Inflammatory macrophage (primary cell): Measurements from ENCODE around the gene TREML4.
A peak's percentile ranks its signal among the peaks of the same experiment; 100 is the strongest.
"Not testable (repeated sequence)": the region's sequence is repeated elsewhere in the genome, so short reads cannot be mapped to it uniquely, and the experiment has no call there.

Experiments
- DNase-seq, 2 donors: peaks; one replicate each; pipeline ENCODE4 v3.0.0-alpha.2; 2020 to 2022
- total RNA-seq, 18 experiments: gene quantifications; one replicate each; lab custom pipeline; 2026; ENCODE audit warnings: mixed read lengths in 6 of 18, inconsistent platforms in 2 of 18; lab: John Stamatoyannopoulos, UW

TREML4 gene
- 0 to 4.1 (median 0.08) reads per million in 18 experiments for total RNA-seq

- DNase-seq, result peak in 1 of 2 donors; percentile 51
These were observed at the start of gene TREML4 for GRCh38 chr6:41228096-41228495. TREML4 (plus strand) TSS chr6:41228349; CDS start chr6:41228428, 79 bp downstream.

DNA sequence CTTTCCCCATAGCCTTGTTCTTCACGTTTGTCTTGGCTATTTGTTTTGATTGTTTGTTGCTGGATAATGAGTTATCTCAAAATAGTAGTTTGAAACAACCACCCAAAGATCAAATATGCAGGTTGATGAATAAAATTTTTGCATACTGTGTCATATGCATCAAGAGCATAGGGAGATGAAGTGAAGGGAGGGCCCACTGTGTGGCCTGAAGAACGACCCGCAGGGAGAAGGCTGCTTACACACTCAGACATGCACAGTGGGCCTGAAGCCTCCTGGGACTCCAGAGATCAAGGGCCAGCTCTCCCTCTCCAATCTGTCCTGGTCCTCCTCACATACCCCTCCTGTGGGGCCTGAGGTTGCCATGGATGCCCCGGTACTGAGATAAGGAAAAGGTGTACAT is 49.0 kb upstream of the TREML4 start:
- DNase-seq, result no peak

DNA sequence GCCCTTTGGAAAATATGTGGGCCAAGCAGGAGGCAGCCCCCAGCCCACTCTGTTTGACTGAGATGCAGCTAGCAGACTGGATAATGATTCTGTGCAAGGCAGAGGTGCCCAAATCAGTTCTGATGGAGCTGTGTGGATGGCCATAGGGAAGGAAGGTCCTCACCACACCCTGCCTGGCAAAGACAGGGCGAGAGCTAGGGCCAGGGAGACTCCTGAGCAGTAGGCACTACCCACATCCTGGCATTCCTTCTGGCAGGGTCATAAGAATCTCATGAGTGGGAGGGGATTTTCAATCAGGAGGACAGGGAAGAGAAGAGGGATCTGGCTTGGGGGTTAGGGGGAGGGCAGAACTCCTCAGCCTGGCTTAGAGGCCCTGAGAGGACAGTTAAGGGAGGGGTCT is 46.6 kb upstream of the TREML4 start:
- DNase-seq, result no peak

DNA sequence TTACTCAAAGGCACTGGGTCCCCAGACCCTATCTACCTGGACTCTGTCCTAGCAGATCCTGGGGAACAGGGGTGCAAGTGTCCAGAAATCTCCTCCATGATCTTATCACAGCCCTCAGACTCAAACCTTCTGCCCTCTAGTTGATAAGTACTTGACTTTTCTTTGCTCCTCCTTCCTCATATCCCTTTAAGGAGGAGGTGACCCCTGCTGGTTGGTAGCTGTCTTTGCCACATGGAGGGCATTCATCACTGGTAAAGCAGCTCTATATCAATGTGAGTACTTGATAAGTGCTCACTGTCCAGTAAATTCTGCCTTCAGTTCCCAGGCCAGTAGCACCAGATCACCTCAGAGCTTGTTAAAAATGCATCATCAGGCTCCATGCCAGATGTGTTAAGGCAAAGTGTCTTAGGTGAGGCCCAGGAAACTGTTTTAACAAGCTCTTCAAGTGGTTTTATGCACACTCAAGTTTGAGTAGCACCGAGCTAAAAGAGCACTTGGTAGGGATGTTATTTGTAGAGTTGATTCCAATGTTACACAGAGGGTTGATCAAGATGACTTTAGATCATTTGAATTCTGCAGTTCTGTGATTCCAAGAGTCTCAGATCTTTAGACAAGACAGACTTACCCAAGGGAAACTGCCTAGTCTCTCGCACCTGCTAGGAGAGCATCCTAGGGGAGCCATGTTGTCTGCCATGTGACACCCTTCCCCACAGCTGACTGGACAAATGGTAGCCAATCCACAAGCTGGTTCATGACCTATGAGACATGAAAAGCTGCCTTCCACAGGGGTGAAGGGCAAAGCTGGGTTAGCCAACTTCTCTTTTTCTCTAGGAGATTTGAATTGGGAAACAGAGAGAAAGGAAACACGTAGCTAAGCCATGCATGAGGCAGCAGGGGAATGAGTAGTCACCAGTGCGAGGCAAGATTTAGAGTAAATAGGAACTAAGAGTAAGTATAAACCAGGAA is 45.8 kb upstream of the TREML4 start:
- peak; percentile 96 to 98 for DNase-seq

DNA sequence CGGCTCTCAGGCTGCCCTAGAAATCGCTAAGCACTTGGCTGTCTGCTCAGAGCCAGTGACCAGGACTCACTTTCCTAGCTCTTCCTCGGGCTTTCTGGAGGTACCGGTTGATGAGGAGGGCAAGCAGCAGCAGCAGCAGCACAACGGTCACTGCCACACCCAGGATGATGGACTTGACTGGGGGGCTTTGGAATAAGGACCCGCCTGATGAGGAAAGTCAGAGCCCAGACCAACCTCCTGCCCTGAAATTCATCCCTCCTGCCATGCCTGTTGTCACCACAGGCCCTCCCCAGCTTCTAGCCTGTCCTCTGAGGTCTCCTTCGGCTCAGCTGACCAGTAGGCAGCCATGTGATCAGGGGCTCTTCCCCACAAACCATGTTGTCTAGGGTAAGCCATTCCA is 43.4 kb upstream of the TREML4 start:
- no peak for DNase-seq

DNA sequence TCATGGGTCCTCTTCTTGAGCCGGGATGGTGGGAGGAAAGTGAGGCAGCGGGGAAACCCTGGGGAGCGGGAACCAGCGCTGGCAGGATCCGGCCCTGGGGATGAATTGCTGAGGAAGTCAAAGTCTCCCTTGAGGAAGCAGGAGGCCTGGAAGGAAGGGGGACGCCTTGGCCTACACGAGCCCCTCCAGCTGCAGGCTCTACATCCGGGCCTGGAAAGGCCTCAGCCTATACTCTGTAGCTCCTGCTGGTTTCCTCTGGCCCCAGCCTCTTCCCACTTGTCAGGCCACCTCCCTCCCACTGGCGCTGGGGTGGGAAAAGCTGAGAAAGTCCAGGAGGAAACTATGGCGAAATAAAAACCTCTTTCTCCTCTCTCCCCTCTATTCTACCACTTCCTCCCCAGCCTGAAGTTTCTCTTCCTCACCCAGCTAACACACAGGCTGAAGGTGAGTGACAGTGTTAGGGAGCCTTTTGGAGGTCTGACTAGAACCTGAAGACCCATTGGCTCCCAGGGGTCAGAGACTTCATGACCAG is 42.1 kb upstream of the TREML4 start:
- DNase-seq, result peak in 1 of 2 donors; percentile 38

GRCh38 chr6:41187924-41188886 is 39.9 kb upstream of the TREML4 start:
- DNase-seq, result no peak

DNA sequence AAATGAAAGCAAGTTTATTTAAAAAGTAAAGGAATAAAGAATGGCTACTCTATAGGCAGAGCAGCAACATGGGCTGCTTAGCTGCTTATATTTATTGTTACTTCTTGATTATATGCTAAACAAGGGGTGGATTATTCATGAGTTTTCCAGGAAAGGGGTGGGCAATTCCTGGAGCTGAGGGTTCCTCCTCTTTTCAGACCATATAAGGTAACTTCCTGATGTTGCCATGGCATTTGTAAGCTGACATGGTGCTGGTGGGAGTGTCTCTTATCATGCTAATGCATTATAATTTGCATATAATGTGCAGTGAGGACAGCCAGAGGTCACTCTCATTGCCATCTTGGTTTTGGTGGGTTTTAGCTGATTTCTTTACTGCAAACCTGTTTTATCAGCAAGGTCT is 39.1 kb upstream of the TREML4 start:
- not testable (repeated sequence) for DNase-seq

DNA sequence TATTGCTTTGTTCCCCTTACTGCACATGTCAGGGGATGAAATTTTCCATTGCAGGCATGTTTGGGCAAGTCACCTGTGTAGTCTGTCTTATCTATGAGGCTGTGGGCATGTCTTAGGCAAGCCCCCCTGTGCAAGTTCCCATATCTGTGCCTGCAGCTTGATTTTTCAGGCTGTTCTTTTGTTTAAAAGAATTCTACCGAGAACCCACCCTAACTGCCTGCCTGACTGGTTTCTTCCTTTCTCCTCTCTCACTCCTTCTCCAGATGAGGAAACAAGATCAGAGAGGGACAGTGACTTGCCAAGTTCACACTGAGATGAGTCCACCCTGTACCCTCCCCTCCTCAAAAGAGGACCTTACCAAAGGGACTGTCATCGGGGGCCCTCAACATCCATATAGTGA is 38.2 kb upstream of the TREML4 start:
- no peak for DNase-seq

DNA sequence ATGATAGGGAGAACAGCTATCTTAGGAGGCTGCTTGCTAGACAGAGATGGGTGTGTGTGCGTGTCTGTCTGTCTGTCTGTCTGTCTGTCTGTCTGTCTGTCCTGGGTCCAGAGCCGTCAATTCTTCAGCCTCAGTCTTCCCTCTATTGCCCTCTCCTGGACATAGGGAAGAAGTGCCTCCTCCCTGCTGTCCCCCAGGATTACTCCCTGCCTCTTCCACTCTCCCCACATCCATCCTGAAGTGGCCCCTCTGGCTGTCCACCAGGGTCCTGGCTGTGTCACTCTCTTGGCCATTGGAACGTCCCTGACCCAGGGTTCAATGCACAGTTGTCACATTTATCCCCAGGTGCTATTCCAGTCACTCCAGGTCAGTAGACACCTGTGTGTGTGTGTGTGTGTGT is 37.4 kb upstream of the TREML4 start:
- DNase-seq, result no peak

DNA sequence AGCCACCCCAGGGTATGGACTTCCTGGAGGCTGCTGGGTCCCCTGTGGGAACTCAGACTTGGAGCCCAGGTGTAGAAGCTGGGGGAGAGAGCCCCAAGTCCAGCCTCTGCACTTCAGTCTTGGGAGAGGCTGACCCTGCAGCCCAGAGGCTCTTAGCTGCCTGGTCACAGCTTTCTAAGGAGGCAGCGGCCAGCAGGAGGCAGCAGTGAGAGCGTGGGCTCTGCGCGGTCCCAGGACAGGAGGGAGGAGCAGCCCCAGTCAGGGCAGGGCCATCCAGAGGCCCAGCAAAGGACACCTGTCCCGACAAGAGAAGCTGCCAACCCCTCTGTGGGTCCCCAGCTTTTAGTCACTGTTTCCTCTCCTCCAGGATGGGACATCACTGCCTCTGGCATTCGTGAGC is 36.6 kb upstream of the TREML4 start:
- peak; percentile 32 to 70 for DNase-seq

DNA sequence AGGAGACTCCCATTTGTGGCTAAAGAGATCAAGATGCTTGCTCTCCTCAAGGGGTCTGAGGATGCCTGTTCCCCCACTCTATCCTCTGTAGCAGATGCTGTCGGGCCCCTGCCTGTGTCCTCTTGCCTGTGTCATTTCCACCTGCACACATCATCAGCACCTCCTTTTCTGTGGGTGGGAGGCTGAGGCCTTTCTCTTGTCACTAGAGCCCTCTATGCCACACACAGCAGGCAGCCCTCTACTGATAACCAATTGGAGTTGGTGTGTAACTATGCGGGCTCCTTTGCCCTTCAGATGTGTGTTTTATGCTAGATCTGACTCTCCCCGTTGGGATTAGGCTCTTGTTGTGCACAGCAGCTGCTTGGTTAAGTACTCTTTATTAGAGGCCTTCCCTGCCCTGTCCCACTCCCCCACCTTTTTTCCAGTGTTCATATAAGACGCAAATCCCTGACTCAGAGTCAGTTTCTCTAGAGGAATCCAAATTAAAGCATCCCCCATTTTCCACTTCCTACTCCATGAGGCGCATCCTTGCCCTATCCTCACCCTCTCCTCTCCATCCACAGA is 34.9 kb upstream of the TREML4 start:
- no peak for DNase-seq

GRCh38 chr6:41193884-41194283 is 34.3 kb upstream of the TREML4 start:
- DNase-seq, result no peak

GRCh38 chr6:41194386-41194785 is 33.8 kb upstream of the TREML4 start:
- DNase-seq, result no peak

DNA sequence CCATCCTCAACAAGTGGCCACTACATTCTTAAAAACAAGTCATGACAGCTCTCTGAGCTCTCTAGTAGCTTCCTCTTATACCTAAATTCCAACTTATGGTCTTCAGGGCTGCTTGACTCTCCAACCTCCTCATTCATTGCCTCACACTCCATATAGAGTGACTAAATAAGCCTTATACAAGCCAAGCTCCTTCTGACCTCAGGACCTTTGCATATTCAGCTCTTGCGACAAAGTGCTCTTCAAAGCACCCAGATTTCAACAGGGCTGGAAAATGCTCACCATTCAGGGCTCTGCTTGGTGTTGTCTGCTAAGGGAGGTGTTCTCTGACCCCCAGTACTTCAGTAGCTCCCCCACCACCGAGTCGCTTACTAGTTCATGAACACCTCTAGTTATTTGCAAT is 30.9 kb upstream of the TREML4 start:
- peak; percentile 21 to 29 for DNase-seq

DNA sequence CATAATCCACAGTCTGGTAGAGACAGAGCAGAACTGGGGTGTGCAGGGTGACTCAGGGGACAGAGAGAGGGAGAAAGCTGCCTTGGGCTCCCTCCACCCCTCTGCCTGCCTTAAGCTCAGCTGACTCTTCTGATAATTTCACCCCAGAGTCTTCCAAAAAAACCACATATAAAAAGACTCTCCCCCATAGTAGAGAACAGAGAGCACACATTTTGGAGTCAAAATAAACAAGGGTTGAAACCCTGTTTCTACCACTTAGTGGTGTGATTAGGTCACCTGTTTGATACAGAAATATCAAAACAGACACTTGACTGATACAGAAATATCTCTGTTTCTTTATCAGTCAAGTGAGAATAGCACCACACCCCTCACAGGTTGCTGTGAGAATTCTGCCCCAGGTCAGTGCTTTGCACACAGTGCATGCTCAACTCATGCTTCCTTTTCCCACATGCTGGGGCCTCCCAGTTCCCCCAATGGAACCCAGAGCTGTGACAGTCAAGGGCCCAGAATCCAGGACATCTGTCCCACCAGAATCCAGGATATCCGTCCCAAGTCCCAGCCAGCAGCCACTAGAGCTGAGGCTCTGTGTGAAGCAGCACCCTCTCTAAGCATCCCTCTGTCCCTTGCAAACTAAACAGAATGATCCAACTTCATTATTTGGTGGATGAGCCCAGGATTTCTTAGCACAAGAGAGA is 28.4 kb upstream of the TREML4 start:
- DNase-seq, result no peak

DNA sequence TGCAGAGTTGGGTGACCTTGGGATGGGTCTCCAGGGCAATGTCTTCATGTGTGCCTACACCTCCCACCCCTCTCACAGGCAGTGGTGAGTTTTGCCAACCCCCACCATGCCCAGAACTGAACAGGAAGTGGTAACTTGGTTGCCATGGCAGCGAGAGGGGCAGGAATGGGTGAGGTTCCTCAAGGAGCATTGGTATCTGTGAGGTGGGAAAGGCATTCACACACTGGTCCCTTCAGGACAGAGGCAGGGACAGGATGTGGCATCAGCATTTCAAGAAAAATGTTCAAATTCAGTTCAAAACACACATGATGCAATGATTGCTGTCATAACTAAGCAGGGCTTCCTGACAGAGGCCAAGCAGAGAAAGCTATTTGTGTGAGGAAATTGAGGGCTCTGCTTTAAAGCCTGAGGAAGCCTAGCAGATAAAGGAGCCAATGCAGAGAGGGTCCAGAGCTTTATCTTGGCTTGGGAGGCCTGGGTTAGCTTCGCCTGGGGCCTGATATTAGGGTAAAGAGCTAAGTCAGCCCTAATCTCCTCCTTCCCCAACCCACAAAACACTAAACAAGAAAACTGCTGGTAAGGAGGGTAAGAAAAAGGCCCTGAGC is 27.8 kb upstream of the TREML4 start:
- DNase-seq, result peak; percentile 68 to 83

GRCh38 chr6:41200901-41201763 is 27.0 kb upstream of the TREML4 start, which contains the start of gene TREML2:
TREML2 (minus strand) TSS chr6:41201149; CDS start chr6:41201008, 141 bp downstream.
- peak; percentile 16 to 29 for DNase-seq

DNA sequence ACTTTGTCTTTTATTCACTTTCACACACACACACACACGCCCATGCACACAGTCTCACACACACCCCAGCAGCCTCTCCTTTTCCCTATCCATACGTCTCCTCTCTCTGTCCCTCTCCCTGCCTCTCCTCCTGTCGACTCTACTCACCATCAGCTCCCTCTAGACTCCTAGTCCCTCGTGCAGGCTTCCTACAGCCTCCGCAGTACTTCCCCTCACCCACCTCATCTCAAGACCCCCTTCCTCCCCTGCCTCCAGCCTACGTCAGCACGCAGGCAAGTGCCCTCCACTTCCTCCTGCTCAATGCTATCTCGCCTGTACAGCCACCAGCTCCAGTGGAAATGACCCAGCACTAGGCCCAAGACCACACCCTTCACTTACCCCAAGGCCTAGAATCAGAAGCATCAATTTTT is 26.4 kb upstream of the TREML4 start:
- DNase-seq, result peak; percentile 17 to 49

- no peak for DNase-seq
These were observed 24.0 kb upstream of the TREML4 start for GRCh38 chr6:41204156-41204555.
